Upper lobe of left lung (tissue), 6 donors: ENCODE results near the gene PTPRF. TPM values are rescaled to one million over a fixed set of nuclear protein-coding genes. Genes with fewer than 3 reads are reported as not detected.
A peak's percentile ranks its signal among the peaks of the same experiment; 100 is the strongest.

Experiments used
- ATAC-seq, 2 donors: fragments of 200-7000 bp; cut with Tn5 transposase; one replicate each; pipeline ENCODE4 v1.9.1; 2022; ENCODE audit warnings: mild to moderate bottlenecking in 2 of 2, moderate library complexity in 2 of 2; ENCODE audit not compliant: low FRiP score in 2 of 2
- DNase-seq, 2 donors: peaks; one replicate each; pipeline ENCODE4 v3.0.0-alpha.2; 2019 to 2020
- H3K27ac ChIP-seq, 4 donors: fragments of 200-600 bp; sonication (generic); one replicate each; pipeline ENCODE4 v1.5.1; 2016 to 2019
- H3K27me3 ChIP-seq, 4 donors: fragments of 200-600 bp; sonication (generic); one replicate each; pipeline ENCODE4 v1.5.1; 2017 to 2019
- H3K36me3 ChIP-seq, 4 donors: fragments of 200-600 bp; sonication (generic); one replicate each; pipeline ENCODE4 v1.5.1; 2016 to 2019
- H3K4me1 ChIP-seq, 4 donors: fragments of 200-600 bp; sonication (generic); one replicate each; pipeline ENCODE4 v1.5.1; 2018 to 2019
- H3K4me3 ChIP-seq, 4 donors: fragments of 200-600 bp; sonication (generic); one replicate each; pipeline ENCODE4 v1.5.1; 2017 to 2019; ENCODE audit warnings: mild to moderate bottlenecking in 2 of 4, moderate library complexity in 1 of 4
- H3K9me3 ChIP-seq, 4 donors: fragments of 200-600 bp; sonication (generic); one replicate each; pipeline ENCODE4 v1.5.1; 2018 to 2019
- EP300 ChIP-seq, 4 donors: sonication (generic); formaldehyde crosslinking; IDR thresholded peaks; one replicate each; pipeline ENCODE4 v1.5.1; 2017; ENCODE audit warnings: antibody characterized with exemption in 4 of 4, control low read depth in 2 of 4
- POLR2A ChIP-seq, 4 donors: fragments of 450-650 bp; IDR thresholded peaks; one replicate each; pipeline ENCODE4 v1.5.1; 2016 to 2017; ENCODE audit warnings: antibody characterized with exemption in 4 of 4, mild to moderate bottlenecking in 2 of 4
- POLR2AphosphoS5 ChIP-seq, 2 donors: sonication (generic); formaldehyde crosslinking; IDR thresholded peaks; one replicate each; pipeline ENCODE4 v1.5.1; 2017; ENCODE audit warnings: antibody characterized with exemption in 2 of 2
- WGBS, 2 donors: methylation state at CpG; one replicate each; pipeline ENCODE4 v1.1.5; 2017 to 2018; 5-methylcytosine and 5-hydroxymethylcytosine counted together
- total RNA-seq, 6 donors: library from RNA; depleted of rRNA in 4 of 6; stranded (reverse); fragments of >200 nt in 4 of 6; gene quantifications; one replicate each; pipeline versions ENCODE4 v1.1.0 to v1.2.1, GENCODE V29; 2016 to 2021
- TF ChIP-seq, protein P1 (sequence below), 6 experiments: fragments of 450-650 bp in 4 of 6; fragments of 200-600 bp in 2 of 6; sonication (generic) in 2 of 6; IDR thresholded peaks; one replicate each; pipeline ENCODE4 v1.5.1; 2016 to 2019; ENCODE audit warnings: antibody characterized with exemption in 6 of 6
- donor health status: DM: no; HTN: no; CAD: no; lungs with moderate emphysema.
- donor health status: DM: no; HTN: yes; CAD: no; lungs with severe emphysema.

The PTPRF gene
- total RNA-seq, 6 donors from 2014 or later, result 133 to 201 (median 171) TPM

DNA sequence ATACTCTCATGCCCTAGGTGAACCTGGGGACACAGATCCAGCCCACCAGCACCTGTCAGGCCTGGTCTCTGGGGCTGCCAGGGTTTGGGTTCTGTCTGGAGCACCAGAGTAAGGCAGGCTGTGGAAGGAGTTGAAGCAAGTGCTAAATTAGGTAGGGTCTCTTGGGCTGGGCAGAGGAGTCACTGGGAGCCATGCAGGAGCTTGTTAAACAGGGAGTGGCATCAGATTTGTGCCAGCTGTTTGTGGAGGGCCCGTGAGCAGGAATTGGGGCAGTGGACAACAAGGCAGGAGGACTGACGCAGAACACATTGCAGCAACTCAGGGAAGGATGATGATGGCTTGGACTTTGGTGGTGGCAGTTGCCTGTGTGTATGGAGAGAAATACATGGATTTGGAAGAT, 56.3 kb downstream of the PTPRF start:
- 53 to 73% methylated on average over 2 of the region's 2 CpGs for WGBS, 2 donors
- no peak for ATAC-seq
- Histone ChIP-seq H3K4me3 (no peak overlapping the region), H3K27me3 (no peaks in the 10 kb centered on the region), H3K27ac (peak overlapping the region; percentile 18 to 40 (median 31)), H3K36me3 (peaks cover 0 to 31% (median 13%) of the 10 kb centered on the region in 4 donors), H3K4me1 (peaks cover 0 to 2% (median 0%) of the 10 kb centered on the region in 4 donors), H3K9me3 (no peaks in the 10 kb centered on the region)
- no peak for DNase-seq
- no peak for TF ChIP-seq EP300 (IDR thresholded peaks at IDR 0.05)
- TF ChIP-seq POLR2AphosphoS5 (IDR thresholded peaks at IDR 0.05), result no peak

DNA sequence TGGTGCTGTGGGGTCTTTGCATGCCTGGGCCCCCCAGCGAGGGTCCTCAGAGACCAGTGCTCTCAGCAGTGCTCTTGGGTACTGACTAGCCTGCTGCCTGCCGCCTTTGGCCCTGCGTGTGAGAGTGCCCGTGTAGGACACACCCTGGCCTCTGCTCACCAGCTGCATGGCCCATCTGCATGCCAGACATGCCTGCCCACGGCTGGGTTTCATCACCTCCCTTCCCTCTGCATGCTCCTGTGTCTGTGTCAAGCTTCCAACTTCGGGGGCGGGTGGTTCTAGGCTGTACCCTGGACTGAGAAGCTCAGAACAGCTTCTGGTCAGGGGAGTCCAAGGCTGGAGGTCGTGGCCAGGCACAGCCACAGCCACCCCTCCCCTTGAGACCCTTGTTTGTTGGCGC, 56.9 kb downstream of the PTPRF start:
- H3K27me3 ChIP-seq, result no peaks in the 10 kb centered on the region
- H3K4me1 ChIP-seq, result peaks cover 0 to 2% (median 0%) of the 10 kb centered on the region in 4 donors
- no peaks in the 10 kb centered on the region for H3K9me3 ChIP-seq
- WGBS, 2 donors, result 82 to 90% methylated on average over 2 to 9 of the region's 9 CpGs
- DNase-seq (peak in 1 of 2 donors; percentile 32), ATAC-seq (no peak)
- H3K27ac ChIP-seq, result peak overlapping the region in 3 of 4 donors; percentile 27 to 40 (median 35)
- TF ChIP-seq, protein P1, sequence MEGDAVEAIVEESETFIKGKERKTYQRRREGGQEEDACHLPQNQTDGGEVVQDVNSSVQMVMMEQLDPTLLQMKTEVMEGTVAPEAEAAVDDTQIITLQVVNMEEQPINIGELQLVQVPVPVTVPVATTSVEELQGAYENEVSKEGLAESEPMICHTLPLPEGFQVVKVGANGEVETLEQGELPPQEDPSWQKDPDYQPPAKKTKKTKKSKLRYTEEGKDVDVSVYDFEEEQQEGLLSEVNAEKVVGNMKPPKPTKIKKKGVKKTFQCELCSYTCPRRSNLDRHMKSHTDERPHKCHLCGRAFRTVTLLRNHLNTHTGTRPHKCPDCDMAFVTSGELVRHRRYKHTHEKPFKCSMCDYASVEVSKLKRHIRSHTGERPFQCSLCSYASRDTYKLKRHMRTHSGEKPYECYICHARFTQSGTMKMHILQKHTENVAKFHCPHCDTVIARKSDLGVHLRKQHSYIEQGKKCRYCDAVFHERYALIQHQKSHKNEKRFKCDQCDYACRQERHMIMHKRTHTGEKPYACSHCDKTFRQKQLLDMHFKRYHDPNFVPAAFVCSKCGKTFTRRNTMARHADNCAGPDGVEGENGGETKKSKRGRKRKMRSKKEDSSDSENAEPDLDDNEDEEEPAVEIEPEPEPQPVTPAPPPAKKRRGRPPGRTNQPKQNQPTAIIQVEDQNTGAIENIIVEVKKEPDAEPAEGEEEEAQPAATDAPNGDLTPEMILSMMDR (IDR thresholded peaks at IDR 0.05), result no peak
- TF ChIP-seq POLR2A (IDR thresholded peaks at IDR 0.05) (no peak), EP300 (IDR thresholded peaks at IDR 0.05) (no peak), POLR2AphosphoS5 (IDR thresholded peaks at IDR 0.05) (no peak)
- peaks cover 0 to 36% (median 17%) of the 10 kb centered on the region in 4 donors for H3K36me3 ChIP-seq
- H3K4me3 ChIP-seq, result no peak overlapping the region

DNA sequence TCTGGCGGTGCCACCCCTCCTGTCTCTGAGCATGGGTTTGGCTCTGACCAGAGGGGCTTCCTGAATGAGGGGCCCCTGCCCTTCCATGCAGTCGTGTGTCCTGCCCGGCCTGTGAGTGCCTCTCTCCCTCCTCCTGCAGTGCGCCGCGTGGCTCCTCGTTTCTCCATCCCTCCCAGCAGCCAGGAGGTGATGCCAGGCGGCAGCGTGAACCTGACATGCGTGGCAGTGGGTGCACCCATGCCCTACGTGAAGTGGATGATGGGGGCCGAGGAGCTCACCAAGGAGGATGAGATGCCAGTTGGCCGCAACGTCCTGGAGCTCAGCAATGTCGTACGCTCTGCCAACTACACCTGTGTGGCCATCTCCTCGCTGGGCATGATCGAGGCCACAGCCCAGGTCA, 57.9 kb downstream of the PTPRF start:
- WGBS, 2 donors, result 95 to 96% methylated on average over 8 to 18 of the region's 18 CpGs
- H3K4me1 ChIP-seq, result peaks cover 0 to 2% (median 0%) of the 10 kb centered on the region in 4 donors
- H3K27ac ChIP-seq, result no peak overlapping the region
- H3K4me3 ChIP-seq, result no peak overlapping the region
- no peaks in the 10 kb centered on the region for H3K27me3 ChIP-seq
- H3K9me3 ChIP-seq, result no peaks in the 10 kb centered on the region
- DNase-seq (no peak), ATAC-seq (no peak)
- H3K36me3 ChIP-seq, result peaks cover 0 to 44% (median 22%) of the 10 kb centered on the region in 4 donors
- TF ChIP-seq POLR2AphosphoS5 (IDR thresholded peaks at IDR 0.05) (no peak), EP300 (IDR thresholded peaks at IDR 0.05) (no peak), POLR2A (IDR thresholded peaks at IDR 0.05) (no peak)
- TF ChIP-seq, protein P1 (IDR thresholded peaks at IDR 0.05), result no peak

DNA sequence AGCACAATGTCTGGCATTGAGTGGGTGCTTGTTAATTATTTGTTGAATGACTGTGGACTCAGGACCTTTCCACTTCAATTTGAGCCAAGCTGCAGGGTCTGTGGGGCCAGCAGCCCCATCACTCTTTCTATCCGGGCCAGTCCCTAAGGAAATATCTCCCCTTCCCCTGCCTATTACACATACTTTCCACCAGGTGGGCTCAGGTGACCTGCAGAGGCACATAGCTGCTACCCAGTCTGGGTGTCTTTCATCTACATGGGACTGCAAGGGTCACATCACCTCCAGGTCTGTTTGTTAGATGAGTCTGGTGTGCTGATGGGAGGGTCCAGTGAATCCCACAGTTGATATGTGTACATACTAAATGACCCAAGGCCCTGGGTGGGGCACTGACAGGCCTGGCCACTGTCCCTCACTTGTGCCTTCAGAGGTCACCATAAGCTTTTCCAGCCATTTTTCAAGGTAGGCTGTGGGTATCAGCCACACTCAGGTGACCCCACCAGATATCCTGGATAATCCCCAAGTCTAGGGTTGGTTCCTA, 59.8 kb downstream of the PTPRF start:
- TF ChIP-seq, protein P1 (IDR thresholded peaks at IDR 0.05), result peak in 1 of 6 experiments; percentile 17
- TF ChIP-seq EP300 (IDR thresholded peaks at IDR 0.05) (no peak), POLR2AphosphoS5 (IDR thresholded peaks at IDR 0.05) (no peak), POLR2A (IDR thresholded peaks at IDR 0.05) (no peak)
- ATAC-seq, result no peak
- Histone ChIP-seq H3K9me3 (no peaks in the 10 kb centered on the region), H3K27me3 (no peaks in the 10 kb centered on the region), H3K4me1 (peaks cover 0 to 2% (median 0%) of the 10 kb centered on the region in 4 donors), H3K27ac (no peak overlapping the region), H3K36me3 (peaks cover 0 to 47% (median 23%) of the 10 kb centered on the region in 4 donors), H3K4me3 (no peak overlapping the region)
- WGBS, 2 donors, result 44 to 64% methylated on average over 1 of the region's 1 CpG
- DNase-seq, result no peak

DNA sequence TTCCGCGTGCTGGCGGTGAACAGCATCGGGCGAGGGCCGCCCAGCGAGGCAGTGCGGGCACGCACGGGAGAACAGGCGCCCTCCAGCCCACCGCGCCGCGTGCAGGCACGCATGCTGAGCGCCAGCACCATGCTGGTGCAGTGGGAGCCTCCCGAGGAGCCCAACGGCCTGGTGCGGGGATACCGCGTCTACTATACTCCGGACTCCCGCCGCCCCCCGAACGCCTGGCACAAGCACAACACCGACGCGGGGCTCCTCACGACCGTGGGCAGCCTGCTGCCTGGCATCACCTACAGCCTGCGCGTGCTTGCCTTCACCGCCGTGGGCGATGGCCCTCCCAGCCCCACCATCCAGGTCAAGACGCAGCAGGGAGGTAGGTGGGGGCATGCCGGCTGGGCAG, 60.5 kb downstream of the PTPRF start:
- Histone ChIP-seq H3K9me3 (no peaks in the 10 kb centered on the region), H3K27ac (no peak overlapping the region), H3K4me1 (peaks cover 0 to 2% (median 0%) of the 10 kb centered on the region in 4 donors), H3K36me3 (peaks cover 0 to 47% (median 23%) of the 10 kb centered on the region in 4 donors), H3K27me3 (no peaks in the 10 kb centered on the region), H3K4me3 (no peak overlapping the region)
- 91 to 100% methylated on average over 2 to 25 of the region's 39 CpGs for WGBS, 2 donors
- TF ChIP-seq POLR2AphosphoS5 (IDR thresholded peaks at IDR 0.05) (no peak), EP300 (IDR thresholded peaks at IDR 0.05) (no peak), POLR2A (IDR thresholded peaks at IDR 0.05) (no peak)
- TF ChIP-seq, protein P1 (IDR thresholded peaks at IDR 0.05), result no peak
- DNase-seq (no peak), ATAC-seq (no peak)
